Measurements from ENCODE around the gene HOGA1.

GRCh38 chr10:97578171-97578844 is 5.9 kb upstream of the HOGA1 start:
- TF ChIP-seq CTCF (IDR thresholded peaks at IDR 0.05; ENCODE audit: insufficient read depth, low read length) = no peak
- TF ChIP-seq POLR2AphosphoS5 (IDR thresholded peaks at IDR 0.05; ENCODE audit: low read depth) = no peak

All from HL-60 (cell line).